OCI-M2 (cell line): ENCODE measurements around the gene KIRREL3.

Experiments used
- DNase-seq: peaks from one replicate; lab custom pipeline; 2025; ENCODE audit not compliant: unreplicated experiment; lab: John Stamatoyannopoulos, UW

KIRREL3 gene

GRCh38 chr11:126719740-126720139, 280.8 kb downstream of the KIRREL3 start:
- no peak for DNase-seq

- no peak for DNase-seq
Observed at GRCh38 chr11:126718276-126718675, 282.3 kb downstream of the KIRREL3 start.

GRCh38 chr11:126716456-126717083, 284.0 kb downstream of the KIRREL3 start:
- no peak for DNase-seq

GRCh38 chr11:126713806-126714205, 286.8 kb downstream of the KIRREL3 start:
- no peak for DNase-seq

- DNase-seq = no peak
Observed at GRCh38 chr11:126711977-126712625, 288.5 kb downstream of the KIRREL3 start.

- no peak for DNase-seq
Observed at GRCh38 chr11:126710804-126711399, 289.7 kb downstream of the KIRREL3 start.

- DNase-seq = no peak
Observed at GRCh38 chr11:126707498-126707897, 293.1 kb downstream of the KIRREL3 start.

- DNase-seq = no peak
Observed at GRCh38 chr11:126704096-126704495, 296.5 kb downstream of the KIRREL3 start.

GRCh38 chr11:126703662-126704061, 296.9 kb downstream of the KIRREL3 start:
- DNase-seq = no peak

- no peak for DNase-seq
Observed at GRCh38 chr11:126702987-126703386, 297.6 kb downstream of the KIRREL3 start.

GRCh38 chr11:126702165-126702720, 298.3 kb downstream of the KIRREL3 start:
- no peak for DNase-seq

GRCh38 chr11:126701520-126701897, 299.1 kb downstream of the KIRREL3 start:
- no peak for DNase-seq

- DNase-seq = no peak
Observed at GRCh38 chr11:126700768-126701519, 299.6 kb downstream of the KIRREL3 start.

GRCh38 chr11:126698576-126698975, 302.0 kb downstream of the KIRREL3 start:
- no peak for DNase-seq

- no peak for DNase-seq
Observed at GRCh38 chr11:126697936-126698335, 302.6 kb downstream of the KIRREL3 start.

GRCh38 chr11:126696982-126697381, 303.6 kb downstream of the KIRREL3 start:
- DNase-seq = no peak

- no peak for DNase-seq
Observed at GRCh38 chr11:126695293-126695692, 305.3 kb downstream of the KIRREL3 start.

- DNase-seq = no peak
Observed at GRCh38 chr11:126694065-126694625, 306.4 kb downstream of the KIRREL3 start.

GRCh38 chr11:126687477-126687876, 313.1 kb downstream of the KIRREL3 start:
- no peak for DNase-seq

- no peak for DNase-seq
Observed at GRCh38 chr11:126686938-126687337, 313.6 kb downstream of the KIRREL3 start.
